ENCODE data around the gene C6orf52.

DNA sequence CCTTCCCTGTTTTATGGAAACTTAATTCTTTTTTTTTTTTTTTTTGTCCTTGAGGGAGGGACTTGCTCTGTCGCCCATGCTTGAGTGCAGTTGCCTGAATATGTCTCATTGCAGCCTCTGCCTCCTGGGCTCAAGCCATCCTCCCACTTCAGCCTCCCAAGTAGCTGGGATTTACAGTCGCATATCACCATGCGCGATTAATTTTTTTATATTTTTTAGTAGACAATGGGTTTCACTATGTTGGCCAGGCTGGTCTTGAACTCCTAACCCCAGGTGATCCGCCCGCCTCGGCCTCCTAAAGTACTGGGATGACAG is 29.1 kb upstream of the C6orf52 start:
- TF ChIP-seq MAFF (IDR thresholded peaks at IDR 0.05; ENCODE audit: low read depth, low read length) (no peak), NFRKB (IDR thresholded peaks at IDR 0.05) (no peak)
